Left ventricle myocardium inferior (tissue), 1 donor: Measurements from ENCODE around the gene CCDC30. TPM values are rescaled to one million over a fixed set of nuclear protein-coding genes. Genes with fewer than 3 reads are reported as not detected.
"Not testable (repeated sequence)": the region's sequence is repeated elsewhere in the genome, so short reads cannot be mapped to it uniquely, and the experiment has no call there.

Experiments
- DNase-seq: peaks from one replicate; pipeline ENCODE4 v3.0.0-alpha.2; 2020
- H3K27ac ChIP-seq: fragments of 200-600 bp; replicated peaks from 2 replicates; pipeline ENCODE4 v1.8.0; 2021
- H3K27me3 ChIP-seq: fragments of 200-600 bp; 2 replicates; pipeline ENCODE4 v1.8.0; 2021; ENCODE audit warnings: low read depth
- H3K36me3 ChIP-seq: fragments of 200-600 bp; 2 replicates; pipeline ENCODE4 v1.8.0; 2021
- H3K4me1 ChIP-seq: fragments of 200-600 bp; 2 replicates; pipeline ENCODE4 v1.8.0; 2021
- H3K4me3 ChIP-seq: fragments of 200-600 bp; 2 replicates; pipeline ENCODE4 v1.8.0; 2021; ENCODE audit warnings: mild to moderate bottlenecking, moderate library complexity
- H3K9me3 ChIP-seq: fragments of 200-600 bp; replicated peaks from 2 replicates; pipeline ENCODE4 v1.8.0; 2021
- intact Hi-C: fragments of 100-400 bp; cut with micrococcal nuclease; formaldehyde crosslinking; loops from one replicate; pipeline ENCODE4 v1.11.0; 2022
- total RNA-seq: library from RNA; stranded (reverse); fragmentation: NEBNext Ultra II Directional; extraction: Animal tissue kit (Norgen Biotek cat#: 25700); gene quantifications from one replicate; pipeline ENCODE4 v1.2.1, GENCODE V29; 2021
- TF ChIP-seq, protein P1 (sequence below): fragments of 200-600 bp; IDR thresholded peaks from 2 replicates; pipeline ENCODE4 v1.8.0; 2021; ENCODE audit warnings: antibody characterized with exemption, mild to moderate bottlenecking, borderline replicate concordance
- donor health status: DM: no; HTN: yes; CAD: no; lungs with severe emphysema.

Gene CCDC30
- total RNA-seq, 1 donor from 2014 or later: 2.2 TPM

- Histone ChIP-seq H3K36me3 (peaks cover 13% of the 10 kb centered on the region), H3K4me3 (no peak overlapping the region), H3K27ac (no peak overlapping the region), H3K27me3 (no peaks in the 10 kb centered on the region), H3K4me1 (peaks cover 57% of the 10 kb centered on the region), H3K9me3 (no peaks in the 10 kb centered on the region)
- TF ChIP-seq, protein P1, sequence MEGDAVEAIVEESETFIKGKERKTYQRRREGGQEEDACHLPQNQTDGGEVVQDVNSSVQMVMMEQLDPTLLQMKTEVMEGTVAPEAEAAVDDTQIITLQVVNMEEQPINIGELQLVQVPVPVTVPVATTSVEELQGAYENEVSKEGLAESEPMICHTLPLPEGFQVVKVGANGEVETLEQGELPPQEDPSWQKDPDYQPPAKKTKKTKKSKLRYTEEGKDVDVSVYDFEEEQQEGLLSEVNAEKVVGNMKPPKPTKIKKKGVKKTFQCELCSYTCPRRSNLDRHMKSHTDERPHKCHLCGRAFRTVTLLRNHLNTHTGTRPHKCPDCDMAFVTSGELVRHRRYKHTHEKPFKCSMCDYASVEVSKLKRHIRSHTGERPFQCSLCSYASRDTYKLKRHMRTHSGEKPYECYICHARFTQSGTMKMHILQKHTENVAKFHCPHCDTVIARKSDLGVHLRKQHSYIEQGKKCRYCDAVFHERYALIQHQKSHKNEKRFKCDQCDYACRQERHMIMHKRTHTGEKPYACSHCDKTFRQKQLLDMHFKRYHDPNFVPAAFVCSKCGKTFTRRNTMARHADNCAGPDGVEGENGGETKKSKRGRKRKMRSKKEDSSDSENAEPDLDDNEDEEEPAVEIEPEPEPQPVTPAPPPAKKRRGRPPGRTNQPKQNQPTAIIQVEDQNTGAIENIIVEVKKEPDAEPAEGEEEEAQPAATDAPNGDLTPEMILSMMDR: no peak
- DNase-seq: no peak
- intact Hi-C loops: no loop called here
Measured at GRCh38 chr1:42680055-42680454, 217.0 kb downstream of the CCDC30 start.

DNA sequence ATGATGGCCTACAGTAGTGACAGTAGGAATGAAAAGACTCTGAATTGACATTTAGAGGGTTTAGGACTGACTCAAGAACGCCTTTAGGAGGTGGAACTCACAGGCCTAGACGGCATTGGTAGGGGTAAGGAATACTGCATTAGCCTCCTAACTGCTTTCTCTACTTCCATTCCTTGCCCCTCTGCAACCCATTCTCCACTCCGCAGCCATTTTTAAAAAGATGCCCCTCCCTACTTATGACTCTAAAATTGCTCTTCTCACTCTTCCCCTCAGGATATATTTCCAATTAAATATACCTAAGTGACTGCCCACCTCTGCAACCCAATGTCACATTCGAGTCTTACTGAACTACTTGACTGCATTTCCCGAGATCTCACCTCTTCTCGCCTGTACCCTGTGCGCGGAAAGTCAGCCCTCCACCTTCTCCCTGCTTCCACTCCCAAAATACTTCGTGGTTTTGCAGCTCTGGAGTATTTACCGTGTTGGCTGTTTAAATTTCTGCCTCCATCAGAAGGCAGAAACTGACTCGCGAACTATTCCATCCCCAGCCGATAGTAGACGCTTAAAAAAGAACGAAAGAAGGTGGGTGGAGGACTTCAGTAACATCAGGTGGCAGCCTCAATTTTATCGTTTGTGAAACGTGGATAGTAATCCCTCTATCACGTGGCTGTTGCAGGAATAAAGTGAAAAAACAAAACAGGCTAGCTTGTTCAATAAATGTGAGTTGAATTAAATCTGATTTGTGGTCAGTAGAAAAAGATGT, 218.0 kb downstream of the CCDC30 start:
- H3K4me3 ChIP-seq: peak overlapping the region; percentile 90
- H3K9me3 ChIP-seq: no peaks in the 10 kb centered on the region
- peaks cover 5% of the 10 kb centered on the region for H3K36me3 ChIP-seq
- H3K27ac ChIP-seq: peak overlapping the region; percentile 97
- peaks cover 60% of the 10 kb centered on the region for H3K4me1 ChIP-seq
- intact Hi-C loops: no loop called here
- no peak for DNase-seq
- TF ChIP-seq, protein P1: no peak
- no peaks in the 10 kb centered on the region for H3K27me3 ChIP-seq

- Histone ChIP-seq H3K4me1 (peaks cover 62% of the 10 kb centered on the region), H3K36me3 (peaks cover 5% of the 10 kb centered on the region)
Measured at GRCh38 chr1:42681741-42682483, 218.8 kb downstream of the CCDC30 start, which contains the start of gene YBX1. TSS of gene YBX1 (plus strand) at chr1:42682418. CDS start at chr1:42682566, 148 bp downstream.

GRCh38 chr1:42682484-42682738, 219.3 kb downstream of the CCDC30 start:
- peaks cover 65% of the 10 kb centered on the region for H3K4me1 ChIP-seq
- intact Hi-C loops, H3K9me3 ChIP-seq, H3K27me3 ChIP-seq, H3K36me3 ChIP-seq, DNase-seq: not testable (repeated sequence)
- H3K4me3 ChIP-seq: peak overlapping the region; percentile 90
- peak overlapping the region; percentile 97 for H3K27ac ChIP-seq

More at GRCh38 chr1:42681741-42682483, 218.8 kb downstream of the CCDC30 start, which contains the start of gene YBX1:
- Histone ChIP-seq H3K4me3 (peak within 1 kb of the TSS; percentile 90), H3K27me3 (no peaks in the 10 kb centered on the region), H3K9me3 (no peaks in the 10 kb centered on the region), H3K27ac (peak within 1 kb of the TSS; percentile 97)
- TF ChIP-seq, protein P1: no peak
- DNase-seq: peak; percentile 95
- intact Hi-C loops: no loop called here

DNA sequence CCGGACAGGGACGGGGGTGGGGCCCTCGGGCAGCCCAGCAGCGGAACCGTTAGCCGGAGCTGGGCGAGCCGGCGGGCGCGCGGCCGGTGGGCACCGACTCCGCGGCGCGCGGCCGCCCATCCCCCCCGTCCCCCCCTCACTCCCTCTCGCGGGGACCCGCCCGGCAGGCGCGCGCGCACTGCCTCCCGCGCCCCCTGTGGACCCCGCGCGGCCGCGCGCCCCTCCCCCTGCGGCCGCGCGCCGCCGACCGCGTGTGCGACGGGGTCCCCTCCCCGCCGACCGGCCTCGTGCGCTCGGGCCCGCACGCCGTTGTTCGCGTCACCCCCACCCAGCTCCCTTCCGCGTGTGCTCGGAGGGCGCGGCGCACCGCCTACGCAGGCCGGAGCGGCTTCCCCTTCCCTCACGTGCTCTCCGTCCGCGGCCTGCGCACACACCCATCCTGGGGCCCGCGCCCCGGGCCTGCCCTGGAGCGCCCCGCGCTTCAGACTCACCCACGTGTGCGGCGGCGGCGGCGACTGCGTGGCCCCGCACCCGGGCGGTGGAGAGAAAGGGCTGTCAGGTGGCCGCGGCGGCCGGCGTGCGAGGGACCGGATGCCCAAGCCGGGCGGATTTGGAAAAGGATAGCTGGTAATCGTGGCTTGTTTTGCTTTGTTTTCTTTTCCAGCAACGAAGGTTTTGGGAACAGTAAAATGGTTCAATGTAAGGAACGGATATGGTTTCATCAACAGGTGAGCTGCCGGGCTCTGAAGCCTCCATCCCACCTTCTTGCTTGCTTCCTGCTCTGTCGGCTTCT, 219.8 kb downstream of the CCDC30 start:
- peak overlapping the region; percentile 90 for H3K4me3 ChIP-seq
- TF ChIP-seq, protein P1: no peak
- no peaks in the 10 kb centered on the region for H3K27me3 ChIP-seq
- H3K4me1 ChIP-seq: peaks cover 70% of the 10 kb centered on the region
- no peaks in the 10 kb centered on the region for H3K9me3 ChIP-seq
- peaks cover 5% of the 10 kb centered on the region for H3K36me3 ChIP-seq
- peak; percentile 70 for DNase-seq
- peak overlapping the region; percentile 97 for H3K27ac ChIP-seq
- intact Hi-C loops: no loop called here
